ENCODE data around the gene CASK. TPM values are rescaled to one million over a fixed set of nuclear protein-coding genes. Genes with fewer than 3 reads are reported as not detected.

Gene CASK
- total RNA-seq: 57.9 and 75.5 TPM in 2 replicates

DNA sequence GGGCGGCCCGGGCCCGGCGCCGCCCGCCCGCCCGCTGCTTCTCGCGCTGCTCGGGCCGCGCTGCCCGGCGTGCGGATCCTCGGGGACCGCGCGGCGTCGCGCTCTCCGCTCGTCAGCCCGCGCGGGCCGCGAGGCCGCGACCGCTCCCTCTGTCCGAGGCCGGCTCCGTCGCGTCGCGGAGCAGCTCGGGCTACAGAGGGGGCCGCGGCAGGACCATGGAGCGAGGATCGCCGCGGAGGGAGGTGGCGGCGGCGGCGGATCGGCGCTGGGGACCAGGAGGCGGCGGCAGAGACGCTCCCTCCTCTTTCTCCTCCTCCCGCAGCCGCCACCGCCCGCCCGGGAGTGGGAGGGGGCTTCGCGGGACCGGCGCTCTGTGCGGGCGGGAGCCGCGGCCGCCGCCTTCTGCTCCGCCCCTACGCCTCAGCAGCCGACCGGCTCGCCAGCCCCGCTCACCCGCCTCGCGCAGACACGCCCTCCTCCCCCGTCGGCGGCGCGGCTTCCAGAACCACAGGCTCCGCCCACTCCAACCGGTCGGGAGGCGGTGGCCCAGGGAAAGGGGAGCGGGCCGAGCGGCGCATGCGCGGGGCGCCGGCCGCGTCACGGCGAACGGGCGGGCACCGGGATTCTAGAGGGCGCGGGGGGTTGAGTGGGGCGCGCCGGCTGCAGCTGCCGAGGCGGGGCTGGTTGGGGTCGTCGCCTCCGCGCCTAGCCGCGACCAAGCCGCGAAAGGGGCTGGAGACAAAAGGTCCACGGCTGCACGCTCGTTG, at the start of gene CASK:
CASK (minus strand) TSS at position 344 of the 767 bp plus-strand sequence. CDS start 566 bp downstream, outside the sequence.

DNA sequence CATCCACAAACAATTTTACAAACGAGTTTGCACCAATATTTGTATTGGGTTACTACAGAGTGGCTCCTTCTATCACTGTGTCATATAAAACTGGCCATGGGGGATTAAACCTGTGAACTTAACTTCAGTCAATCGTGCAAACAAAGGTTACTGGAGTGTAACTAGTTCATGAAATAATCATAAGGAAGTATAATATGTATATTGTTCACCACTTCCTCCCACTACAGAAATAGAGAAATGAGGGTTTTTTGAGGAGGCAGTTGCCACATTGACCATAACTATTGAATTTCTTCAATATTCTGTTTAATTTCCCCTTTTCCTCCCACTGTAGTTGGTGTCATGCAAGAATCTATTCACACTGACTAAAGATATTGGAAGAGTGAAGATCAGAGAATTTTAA, 199.5 kb downstream of the CASK start, which contains the start of gene GPR82:
GPR82 (plus strand) TSS at position 356 of the 400 bp plus-strand sequence. CDS start 2,846 bp downstream, outside the sequence.

GRCh38 chrX:41688835-41689234, 234.5 kb downstream of the CASK start, which contains the start of gene GPR34:
Gene GPR34 (plus strand): TSS chrX:41688973. CDS start chrX:41695634, 6,661 bp downstream.

Other genes with a start within 250 kb of the CASK start
- not detected in 2 replicates for gene GPR34, start 234.6 kb downstream of the CASK start, total RNA-seq
- not detected in 2 replicates for gene GPR82, start 199.4 kb downstream of the CASK start, total RNA-seq